RCC 7860 (cell line): Measurements from ENCODE around the gene MDK.
A peak's percentile ranks its signal among the peaks of the same experiment; 100 is the strongest.

Experiments used
- DNase-seq: peaks from one replicate; pipeline ENCODE4 v3.0.0-alpha.2; 2015; ENCODE audit warnings: low spot score
- FAIRE-seq: peaks from 2 replicates; lab custom pipeline; 2012; peaks lifted over from hg19 to GRCh38; lab: Jason Lieb, UNC

MDK gene, protein sequence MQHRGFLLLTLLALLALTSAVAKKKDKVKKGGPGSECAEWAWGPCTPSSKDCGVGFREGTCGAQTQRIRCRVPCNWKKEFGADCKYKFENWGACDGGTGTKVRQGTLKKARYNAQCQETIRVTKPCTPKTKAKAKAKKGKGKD

GRCh38 chr11:46381048-46381818 is at the start of gene MDK:
Gene MDK, plus strand, starts transcription at chr11:46381669. Its CDS starts 389 bp downstream, at chr11:46382058.
- FAIRE-seq = no peak
- no peak for DNase-seq

DNA sequence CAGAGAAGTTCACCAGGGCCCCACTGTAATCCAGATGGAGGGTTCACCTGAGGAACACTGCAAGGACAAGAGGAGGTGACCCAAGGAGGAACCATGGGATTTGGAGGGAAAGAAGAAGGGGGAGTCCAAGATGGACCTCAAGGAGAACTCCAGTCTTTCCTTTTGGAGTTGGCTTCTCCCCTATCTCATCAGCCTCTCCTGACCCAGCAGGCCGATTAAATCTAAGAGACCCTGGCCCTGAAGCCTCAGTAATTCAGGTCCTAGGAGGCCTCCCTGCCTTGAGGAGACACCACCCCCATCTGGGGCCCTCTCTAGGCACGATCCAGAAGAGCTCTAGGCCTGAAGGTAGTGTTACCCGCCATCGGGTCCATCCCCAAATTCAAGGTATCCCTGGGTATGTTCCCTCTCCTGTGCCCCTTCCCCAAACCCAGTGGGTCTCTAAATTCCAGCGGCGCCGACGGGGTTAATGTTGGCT is 49.3 kb upstream of the MDK start:
- DNase-seq (no peak), FAIRE-seq (no peak)

- FAIRE-seq (no peak), DNase-seq (no peak)
Observed at GRCh38 chr11:46332568-46333393, 48.7 kb upstream of the MDK start.

- DNase-seq (no peak), FAIRE-seq (no peak)
Observed at GRCh38 chr11:46333394-46333947, 48.0 kb upstream of the MDK start.

GRCh38 chr11:46334211-46334610 is 47.3 kb upstream of the MDK start:
- DNase-seq (no peak), FAIRE-seq (no peak)

DNA sequence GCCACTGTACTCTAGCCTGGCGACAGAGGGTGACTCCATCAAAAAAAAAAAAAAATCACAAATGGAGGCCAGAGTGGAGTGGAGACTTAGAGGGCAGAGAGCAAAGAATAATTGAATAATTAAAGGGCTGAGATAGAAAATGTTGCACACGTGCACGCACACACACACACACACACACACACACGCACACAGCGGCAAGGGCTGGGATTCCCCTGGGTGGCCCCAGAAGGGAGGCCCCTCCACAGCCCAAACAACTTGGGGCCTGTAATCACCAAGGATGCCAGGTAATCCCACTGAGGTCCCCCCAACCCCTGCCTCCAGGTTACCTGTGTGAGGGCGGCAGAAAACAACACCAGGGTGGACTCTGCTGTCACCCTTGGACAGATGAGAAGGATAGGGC is 46.2 kb upstream of the MDK start:
- FAIRE-seq (no peak), DNase-seq (no peak)

DNA sequence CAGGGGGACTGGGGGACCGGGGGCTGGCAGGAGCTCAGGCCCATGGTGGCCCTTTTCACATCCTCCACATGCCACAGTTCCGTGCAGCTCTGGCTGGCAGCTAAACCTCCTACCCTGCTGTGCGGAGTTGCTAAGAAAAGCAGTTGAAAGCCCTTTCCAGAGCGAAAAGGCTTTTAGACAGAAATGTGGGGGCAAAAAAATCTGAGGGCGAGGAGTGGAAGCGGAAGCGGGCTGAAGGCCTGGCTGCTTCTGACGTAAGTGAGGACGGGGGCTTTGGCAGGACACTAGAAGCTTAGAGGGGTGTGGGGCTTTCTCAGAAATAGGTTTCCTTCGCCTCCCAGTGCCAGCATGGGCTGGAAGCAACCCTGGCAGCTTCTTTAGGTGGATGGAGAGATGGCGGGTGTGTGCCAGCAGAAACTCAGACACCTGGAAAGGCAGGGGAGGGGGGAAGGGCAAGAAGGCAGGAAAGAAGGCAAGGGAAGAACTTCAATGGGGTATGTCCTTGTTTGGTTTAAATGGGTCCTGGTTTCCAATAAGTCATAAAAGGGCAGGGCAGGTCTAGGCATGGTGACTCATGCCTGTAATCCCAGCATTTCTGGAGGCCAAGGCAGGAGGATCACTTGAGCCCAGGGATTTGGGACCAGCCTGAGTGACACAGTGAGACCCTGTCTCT is 45.4 kb upstream of the MDK start:
- no peak for FAIRE-seq
- no peak for DNase-seq

DNA sequence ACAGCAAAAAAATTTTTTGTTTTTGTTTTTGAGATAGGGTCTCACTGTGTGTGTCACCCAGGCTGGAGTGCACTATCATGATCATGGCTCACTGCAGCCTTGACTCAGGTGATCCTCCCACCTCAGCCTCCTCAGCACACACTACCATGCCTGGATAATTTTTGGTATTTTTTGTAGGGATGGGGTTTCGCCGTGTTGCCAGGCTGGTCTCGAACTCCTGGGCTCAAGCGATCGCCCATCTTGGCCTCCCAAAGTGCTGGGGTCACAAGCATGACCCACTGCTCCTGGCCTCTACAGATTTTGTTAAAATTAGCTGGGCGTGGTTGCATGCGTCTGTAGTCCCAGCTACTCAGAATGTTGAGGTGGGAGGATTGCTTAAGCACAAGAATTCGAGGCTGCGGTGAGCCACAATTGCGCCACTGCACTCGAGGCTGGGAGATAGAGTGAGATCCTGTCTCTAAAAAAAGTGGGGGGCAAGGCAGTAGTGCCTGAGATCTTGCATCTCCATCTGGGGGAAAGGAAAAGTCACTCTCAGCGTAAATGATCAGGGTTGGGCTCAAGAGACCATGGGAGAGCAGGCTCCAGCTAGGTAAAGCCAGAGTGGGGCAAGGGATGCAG is 44.8 kb upstream of the MDK start:
- no peak for FAIRE-seq
- DNase-seq = no peak

GRCh38 chr11:46337626-46338345 is 43.7 kb upstream of the MDK start:
- FAIRE-seq (no peak), DNase-seq (no peak)

- FAIRE-seq = no peak
Observed at GRCh38 chr11:46338636-46338987, 42.9 kb upstream of the MDK start.

DNA sequence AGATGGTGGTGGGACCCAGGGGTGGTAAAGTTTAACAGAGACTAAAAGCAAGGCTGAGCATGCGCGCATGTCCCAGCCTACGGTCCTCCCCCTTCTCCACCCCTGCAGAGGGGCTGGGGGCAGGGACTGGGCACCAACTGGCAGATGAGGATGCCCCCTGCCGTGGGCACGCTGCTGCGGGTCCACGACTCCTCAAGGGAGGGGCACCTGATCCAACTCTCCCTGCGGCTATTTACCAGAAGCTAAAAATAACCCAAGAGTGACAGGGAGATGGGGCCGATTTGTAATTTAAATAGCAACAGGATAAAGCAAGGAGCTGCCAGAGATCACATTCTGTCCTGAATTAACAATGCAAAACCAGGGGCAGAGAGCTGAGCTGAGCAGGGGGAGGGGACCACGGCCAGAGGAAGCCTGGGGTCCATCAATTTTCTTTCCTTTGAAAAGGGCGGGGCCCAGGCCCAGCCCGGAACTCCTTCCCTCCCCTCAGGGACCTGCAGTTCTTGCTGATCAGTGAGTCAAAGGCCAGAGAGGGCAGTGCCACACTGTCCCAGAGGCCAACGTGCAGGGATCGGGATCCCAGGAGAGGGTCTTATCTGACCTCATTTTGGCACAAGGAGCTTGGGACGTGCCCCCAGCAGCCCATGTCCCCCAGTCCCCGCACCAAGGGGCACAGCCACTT is 42.3 kb upstream of the MDK start:
- DNase-seq (no peak), FAIRE-seq (no peak)

More at GRCh38 chr11:46338636-46338987, 42.9 kb upstream of the MDK start:
- DNase-seq = no peak

DNA sequence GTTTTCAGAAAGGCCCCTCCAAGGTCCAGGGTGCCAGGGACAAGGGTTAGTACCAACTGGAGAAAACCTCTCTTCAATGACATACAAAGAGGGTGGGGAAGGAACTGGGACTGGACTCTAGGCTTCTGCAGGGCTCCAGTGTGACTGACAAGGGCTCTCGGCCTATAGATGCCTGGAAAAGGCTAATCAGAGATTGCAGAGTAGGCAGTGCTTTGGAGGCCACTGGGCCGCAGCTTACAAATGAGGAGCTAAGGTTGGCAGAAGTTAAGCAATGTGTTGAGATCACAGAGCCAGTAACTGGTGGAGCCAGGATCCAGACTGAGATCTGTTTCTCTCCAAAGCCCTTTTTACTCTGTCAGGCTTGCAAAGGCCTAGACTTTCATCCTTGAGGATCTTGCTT is 41.7 kb upstream of the MDK start:
- no peak for FAIRE-seq
- no peak for DNase-seq

DNA sequence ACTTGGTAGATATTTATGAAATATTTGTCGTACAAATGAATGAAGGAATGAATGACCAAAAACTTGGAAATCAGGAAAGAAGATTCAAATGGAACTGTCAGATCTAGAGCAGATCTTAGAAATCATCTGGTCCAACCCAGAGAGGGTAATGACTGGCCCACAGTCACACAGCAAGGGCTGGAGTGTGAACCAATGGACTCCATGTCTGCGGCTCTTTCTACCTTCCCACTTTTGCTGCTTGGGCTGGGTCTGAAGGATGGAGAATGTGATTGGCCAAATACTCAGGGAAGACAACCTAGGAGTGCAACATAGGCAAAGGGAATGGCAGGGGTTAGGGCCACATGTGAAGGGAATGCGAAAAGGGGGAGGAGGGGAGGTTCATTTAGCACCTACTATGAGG is 40.0 kb upstream of the MDK start:
- no peak for FAIRE-seq
- DNase-seq = no peak

DNA sequence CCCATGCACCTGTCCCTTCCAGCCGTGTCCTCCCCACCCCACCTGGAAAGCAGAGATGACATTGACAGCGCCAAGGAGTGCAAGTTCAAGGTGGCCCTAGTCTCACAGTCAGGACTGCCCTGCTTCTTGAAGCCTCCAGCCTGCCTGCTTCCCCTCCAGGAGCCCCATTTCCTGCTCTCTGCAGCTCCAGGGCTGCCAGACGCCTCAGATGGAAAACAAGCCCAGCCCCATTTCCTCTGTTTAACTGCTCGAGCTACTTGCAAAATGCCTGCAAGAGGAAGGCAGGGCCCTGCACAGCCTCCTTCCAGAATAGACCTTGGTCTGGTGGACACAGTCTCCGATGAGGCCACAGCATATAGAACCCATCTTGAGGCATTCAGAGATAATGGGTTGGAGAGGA is 39.2 kb upstream of the MDK start:
- FAIRE-seq = no peak
- DNase-seq = no peak

GRCh38 chr11:46343520-46343919 is 37.9 kb upstream of the MDK start:
- no peak for DNase-seq
- FAIRE-seq = no peak

GRCh38 chr11:46345131-46345597 is 36.3 kb upstream of the MDK start:
- FAIRE-seq (no peak), DNase-seq (no peak)

DNA sequence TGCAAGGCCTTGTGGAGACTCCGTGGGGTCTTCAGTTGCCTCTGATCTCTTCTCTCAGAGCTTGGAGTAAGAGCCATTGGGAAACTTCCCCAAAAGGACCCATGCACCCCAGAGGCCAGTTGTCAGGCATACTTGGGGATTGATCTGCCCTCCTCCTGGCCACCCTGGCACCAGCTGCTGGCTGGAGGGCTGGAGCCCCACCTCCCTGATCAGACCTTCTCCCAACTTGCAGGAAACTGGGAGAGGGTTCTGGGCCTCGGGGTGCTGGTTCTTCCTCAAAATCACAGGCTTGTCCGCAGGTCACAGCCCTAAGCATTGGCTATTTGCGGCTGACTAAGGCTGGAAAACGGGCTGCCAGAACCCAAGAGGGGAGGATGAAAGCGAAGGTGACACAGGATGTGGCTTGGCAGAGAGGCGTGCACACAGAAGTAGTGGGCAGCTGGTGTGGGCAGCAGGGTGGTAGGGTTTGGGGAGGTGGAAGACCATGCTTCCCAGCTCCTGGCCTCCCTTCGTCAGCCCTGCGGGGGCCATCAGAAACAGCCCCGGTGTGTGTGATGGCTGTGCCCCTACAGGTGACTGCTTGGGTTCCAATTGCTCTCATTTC is 35.5 kb upstream of the MDK start:
- no peak for FAIRE-seq

DNA sequence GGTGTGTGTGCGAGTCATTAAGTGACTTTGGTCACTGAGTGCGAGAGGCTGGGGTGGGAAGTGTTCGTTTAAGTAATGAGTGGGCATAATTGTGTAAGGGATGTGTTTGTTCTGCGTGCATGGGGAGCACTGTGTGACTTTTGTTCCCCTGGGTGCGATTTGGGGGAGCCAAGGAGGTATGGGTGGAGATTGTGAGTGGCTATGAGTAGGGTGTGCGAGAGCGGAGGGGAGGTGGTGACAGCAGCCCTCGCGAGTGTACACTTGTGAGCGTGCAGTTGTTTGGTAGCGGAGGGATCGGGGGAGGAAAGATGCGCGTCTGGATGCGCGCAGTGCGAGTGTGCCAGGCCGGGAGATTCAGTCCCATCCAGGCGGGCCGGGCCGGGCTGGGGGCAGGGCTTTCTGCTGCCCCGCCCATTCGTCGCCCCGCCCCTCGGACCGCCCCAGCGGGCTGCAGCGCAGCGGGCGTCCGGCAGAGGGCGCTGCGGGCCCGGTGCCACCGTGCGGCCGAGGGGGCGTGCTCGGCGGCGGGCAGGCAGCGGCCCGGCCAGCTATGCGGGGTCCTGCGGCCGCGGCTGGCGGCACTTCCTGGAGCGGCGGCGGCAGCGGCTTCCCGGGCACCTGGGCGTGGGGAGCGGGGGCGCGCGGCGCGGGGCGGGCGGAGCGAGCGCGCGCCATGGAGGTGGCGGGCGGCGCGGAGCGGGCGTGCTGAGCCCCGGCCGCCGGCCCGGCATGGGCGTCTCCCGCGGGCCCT is 34.4 kb upstream of the MDK start, which contains the start of gene DGKZ:
Gene DGKZ, plus strand, starts transcription at position 578 of the 751 bp plus-strand sequence. CDS start 197 bp downstream, outside the sequence.
- FAIRE-seq = no peak
- DNase-seq = peak; percentile 62

More for the DNA sequence above, 35.5 kb upstream of the MDK start:
- no peak for DNase-seq
